Astrocyte (in vitro differentiated cells and primary cell): ENCODE measurements around the gene ZBTB7C.

ENCODE experiments used
- CTCF ChIP-seq: IDR thresholded peaks from 2 replicates; pipeline ENCODE4 v1.5.1; 2011; ENCODE audit warnings: low read depth, mild to moderate bottlenecking, inconsistent platforms, low read length, moderate library complexity; ENCODE audit not compliant: insufficient read depth
- EZH2 ChIP-seq: IDR thresholded peaks from 2 replicates; pipeline ENCODE4 v1.6.1; 2012; ENCODE audit warnings: mild to moderate bottlenecking, low read length, inconsistent platforms; ENCODE audit not compliant: insufficient read depth

GRCh38 chr18:48017635-48018034 lies 391.5 kb downstream of the ZBTB7C start:
- TF ChIP-seq EZH2 (no peak), CTCF (no peak)
